Activated gamma-delta T cell treated with Interleukin-2 at 50 U/mL for 16 hours (primary cell): ENCODE data around the gene PDIK1L.

Experiments
- DNase-seq: peaks from one replicate; pipeline ENCODE4 v3.0.0-alpha.2; 2020

Gene PDIK1L

GRCh38 chr1:26158271-26158907 lies 46.8 kb downstream of the PDIK1L start:
- DNase-seq = no peak

- DNase-seq = no peak
Observed at GRCh38 chr1:26158908-26159742, 47.5 kb downstream of the PDIK1L start, which contains the start of gene FAM110D. TSS of gene FAM110D (plus strand) at chr1:26159079. CDS start at chr1:26161292, 2,213 bp downstream.

- DNase-seq = no peak
Observed at GRCh38 chr1:26159743-26160039, 48.1 kb downstream of the PDIK1L start.

GRCh38 chr1:26160527-26161414 lies 49.1 kb downstream of the PDIK1L start:
- DNase-seq = no peak

- DNase-seq = peak; percentile 17
Observed at GRCh38 chr1:26161415-26162219, 50.0 kb downstream of the PDIK1L start.

- no peak for DNase-seq
Observed at GRCh38 chr1:26162220-26162709, 50.6 kb downstream of the PDIK1L start.

- no peak for DNase-seq
Observed at GRCh38 chr1:26163684-26164035, 52.0 kb downstream of the PDIK1L start.

- peak; percentile 38 for DNase-seq
Observed at GRCh38 chr1:26164036-26164860, 52.6 kb downstream of the PDIK1L start.

GRCh38 chr1:26164861-26165842 lies 53.5 kb downstream of the PDIK1L start:
- no peak for DNase-seq

GRCh38 chr1:26166719-26167281 lies 55.2 kb downstream of the PDIK1L start:
- no peak for DNase-seq

GRCh38 chr1:26168410-26169197 lies 57.0 kb downstream of the PDIK1L start, which contains the start of gene C1orf232:
TSS of gene C1orf232 (minus strand) at chr1:26168963. CDS start at chr1:26168499, 464 bp downstream.
- DNase-seq = no peak

- DNase-seq = no peak
Observed at GRCh38 chr1:26169198-26169554, 57.6 kb downstream of the PDIK1L start.

GRCh38 chr1:26169669-26170471 lies 58.2 kb downstream of the PDIK1L start, which contains the start of gene ZNF593:
TSS of gene ZNF593 (plus strand) at chr1:26169908. CDS start at chr1:26169984, 76 bp downstream.
- peak; percentile 79 for DNase-seq

GRCh38 chr1:26170472-26170821 lies 58.8 kb downstream of the PDIK1L start:
- no peak for DNase-seq

- DNase-seq = no peak
Observed at GRCh38 chr1:26171084-26172072, 59.8 kb downstream of the PDIK1L start, which contains the start of gene ZNF593OS. TSS of gene ZNF593OS (minus strand) at chr1:26171832. CDS start at chr1:26171661, 171 bp downstream.
